Type B pancreatic cell (in vitro differentiated cells): Measurements from ENCODE around the gene ELOVL2. TPM values are rescaled to one million over a fixed set of nuclear protein-coding genes. Genes with fewer than 3 reads are reported as not detected.

Experiments used
- DNase-seq: peaks from one replicate; pipeline ENCODE4 v3.0.0; 2021; ENCODE audit warnings: mixed read lengths; ENCODE audit not compliant: unreplicated experiment; ENCODE audit errors: extremely low spot score
- H3K27ac Mint-ChIP-seq: 2 replicates; pipeline ENCODE4 v1.8.0; 2021; ENCODE audit warnings: mild to moderate bottlenecking, mixed read lengths
- H3K27me3 Mint-ChIP-seq: 2 replicates; pipeline ENCODE4 v1.8.0; 2021; ENCODE audit warnings: mixed read lengths
- H3K36me3 Mint-ChIP-seq: 2 replicates; pipeline ENCODE4 v1.8.0; 2021; ENCODE audit warnings: mixed read lengths
- H3K4me1 Mint-ChIP-seq: one replicate; pipeline ENCODE4 v1.8.0; 2021; ENCODE audit warnings: mixed read lengths; ENCODE audit not compliant: unreplicated experiment
- H3K4me3 Mint-ChIP-seq: 2 replicates; pipeline ENCODE4 v1.8.0; 2021; ENCODE audit warnings: mild to moderate bottlenecking, mixed read lengths
- H3K9me3 Mint-ChIP-seq: 2 replicates; pipeline ENCODE4 v1.8.0; 2021; ENCODE audit warnings: mixed read lengths
- total RNA-seq: library from RNA; stranded (reverse); gene quantifications from 2 replicates; pipeline ENCODE4 v1.2.1, GENCODE V29; 2021; ENCODE audit warnings: low replicate concordance
- TF ChIP-seq, protein P1 (sequence below): fragments of 200-600 bp; sonication (generic); conservative IDR thresholded peaks from 2 replicates; pipeline ENCODE4 v1.5.0; 2021; ENCODE audit warnings: antibody characterized with exemption, mild to moderate bottlenecking

ELOVL2 gene
- total RNA-seq, 1 donor from 2014 or later, result 3.8 TPM

DNA sequence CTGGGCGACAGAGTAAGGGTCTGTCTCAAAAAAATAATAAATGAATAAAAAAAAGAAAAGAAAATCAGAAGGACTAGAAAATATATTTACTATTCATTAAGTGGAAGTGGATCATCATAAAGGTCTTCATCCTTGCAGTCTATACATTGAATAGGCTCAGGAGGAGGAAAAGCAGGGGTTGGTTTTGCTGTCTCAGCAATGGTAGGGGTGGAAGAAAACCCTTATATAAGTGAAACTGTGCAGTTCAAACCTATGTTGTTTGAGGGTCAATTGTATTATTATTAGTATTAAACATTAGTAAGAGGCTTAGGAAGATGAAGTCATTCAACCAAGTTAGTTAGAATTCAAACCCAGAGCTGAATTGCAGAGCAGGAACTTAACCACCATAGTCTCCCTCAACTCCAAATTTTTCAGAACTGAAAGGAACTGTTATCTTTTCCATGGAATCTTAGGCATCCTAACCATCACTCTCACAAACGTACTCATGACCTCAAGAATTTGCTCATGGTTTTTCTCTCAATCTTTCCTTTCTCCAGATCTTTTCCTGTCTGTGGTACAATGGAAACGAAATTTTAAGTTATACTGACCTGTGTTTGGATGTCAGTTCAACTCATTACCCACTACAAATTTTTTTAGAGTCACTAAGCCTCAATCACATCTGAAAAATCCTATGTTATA lies 41.8 kb upstream of the ELOVL2 start:
- Mint-ChIP-seq H3K27ac (no peak overlapping the region), H3K9me3 (no peaks in the 10 kb centered on the region), H3K4me3 (no peak overlapping the region), H3K4me1 (no peaks in the 10 kb centered on the region), H3K36me3 (no peaks in the 10 kb centered on the region), H3K27me3 (no peaks in the 10 kb centered on the region)
- DNase-seq, result no peak
- TF ChIP-seq, protein P1, sequence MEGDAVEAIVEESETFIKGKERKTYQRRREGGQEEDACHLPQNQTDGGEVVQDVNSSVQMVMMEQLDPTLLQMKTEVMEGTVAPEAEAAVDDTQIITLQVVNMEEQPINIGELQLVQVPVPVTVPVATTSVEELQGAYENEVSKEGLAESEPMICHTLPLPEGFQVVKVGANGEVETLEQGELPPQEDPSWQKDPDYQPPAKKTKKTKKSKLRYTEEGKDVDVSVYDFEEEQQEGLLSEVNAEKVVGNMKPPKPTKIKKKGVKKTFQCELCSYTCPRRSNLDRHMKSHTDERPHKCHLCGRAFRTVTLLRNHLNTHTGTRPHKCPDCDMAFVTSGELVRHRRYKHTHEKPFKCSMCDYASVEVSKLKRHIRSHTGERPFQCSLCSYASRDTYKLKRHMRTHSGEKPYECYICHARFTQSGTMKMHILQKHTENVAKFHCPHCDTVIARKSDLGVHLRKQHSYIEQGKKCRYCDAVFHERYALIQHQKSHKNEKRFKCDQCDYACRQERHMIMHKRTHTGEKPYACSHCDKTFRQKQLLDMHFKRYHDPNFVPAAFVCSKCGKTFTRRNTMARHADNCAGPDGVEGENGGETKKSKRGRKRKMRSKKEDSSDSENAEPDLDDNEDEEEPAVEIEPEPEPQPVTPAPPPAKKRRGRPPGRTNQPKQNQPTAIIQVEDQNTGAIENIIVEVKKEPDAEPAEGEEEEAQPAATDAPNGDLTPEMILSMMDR, result no peak

DNA sequence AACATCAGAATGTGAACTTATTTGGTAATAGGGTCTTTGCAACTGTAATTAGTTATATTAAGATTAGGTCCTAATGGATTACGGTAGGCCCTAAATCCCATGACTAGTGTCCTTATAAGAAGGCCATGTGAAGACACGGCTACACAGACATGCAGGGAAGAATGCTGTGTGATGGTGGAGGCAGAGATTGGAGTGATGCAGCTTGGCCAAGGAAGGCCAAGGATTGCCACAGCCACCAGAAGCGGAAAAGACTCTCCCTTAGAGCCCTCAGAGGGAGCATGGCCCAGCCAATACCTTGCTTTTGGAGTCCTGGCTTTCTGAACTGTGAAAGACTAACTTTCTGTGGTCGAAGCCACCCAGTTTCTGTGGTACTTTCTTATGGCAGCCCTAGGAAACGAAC lies 39.9 kb upstream of the ELOVL2 start:
- TF ChIP-seq, protein P1, result no peak
- no peak overlapping the region for H3K4me3 Mint-ChIP-seq
- no peaks in the 10 kb centered on the region for H3K4me1 Mint-ChIP-seq
- H3K27ac Mint-ChIP-seq, result no peak overlapping the region
- no peaks in the 10 kb centered on the region for H3K9me3 Mint-ChIP-seq
- no peaks in the 10 kb centered on the region for H3K36me3 Mint-ChIP-seq
- no peak for DNase-seq
- no peaks in the 10 kb centered on the region for H3K27me3 Mint-ChIP-seq

DNA sequence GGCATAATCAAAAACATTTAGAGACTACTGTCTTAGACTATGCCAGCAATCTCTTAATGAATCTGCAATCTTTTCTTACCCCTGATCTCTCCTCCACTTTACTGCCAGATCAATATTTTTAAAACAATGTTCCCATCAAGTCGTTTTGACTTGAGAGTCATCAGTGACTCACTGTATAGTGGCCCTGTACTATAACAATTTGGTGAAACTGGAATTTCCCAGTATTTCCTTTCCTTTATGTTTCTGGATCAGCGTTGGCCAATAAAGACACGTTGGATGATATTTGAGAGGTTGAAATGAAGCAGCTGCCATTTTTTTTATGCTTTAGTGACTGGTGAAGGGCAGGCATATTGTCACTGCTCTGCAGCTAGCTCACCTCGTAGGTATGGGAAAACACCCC lies 39.4 kb upstream of the ELOVL2 start:
- no peak overlapping the region for H3K27ac Mint-ChIP-seq
- H3K4me1 Mint-ChIP-seq, result no peaks in the 10 kb centered on the region
- H3K9me3 Mint-ChIP-seq, result no peaks in the 10 kb centered on the region

DNA sequence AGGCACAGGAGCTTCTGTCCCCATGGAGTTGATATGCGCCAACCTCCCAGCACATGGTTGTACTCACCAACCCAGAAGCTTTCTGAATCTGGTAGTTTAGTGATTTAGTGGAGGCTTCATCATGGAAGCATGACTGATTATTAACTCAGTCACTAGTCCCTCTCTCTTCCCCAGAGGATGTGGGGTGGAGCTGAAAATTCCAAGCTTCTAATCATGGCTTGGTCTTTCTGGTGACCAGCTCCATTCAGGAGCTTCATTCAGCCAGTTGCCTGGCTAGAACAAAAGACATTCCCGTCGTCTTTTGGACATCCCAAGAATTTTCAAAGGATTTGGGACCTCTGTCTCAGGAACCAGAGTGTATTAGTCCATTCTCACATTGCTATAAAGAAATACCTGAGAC lies 36.2 kb upstream of the ELOVL2 start:
- TF ChIP-seq, protein P1, result no peak
- Mint-ChIP-seq H3K9me3 (no peaks in the 10 kb centered on the region), H3K27ac (no peak overlapping the region)

More for the DNA sequence above, 39.4 kb upstream of the ELOVL2 start:
- Mint-ChIP-seq H3K4me3 (no peak overlapping the region), H3K36me3 (no peaks in the 10 kb centered on the region), H3K27me3 (no peaks in the 10 kb centered on the region)
- TF ChIP-seq, protein P1, result no peak
- DNase-seq, result no peak

DNA sequence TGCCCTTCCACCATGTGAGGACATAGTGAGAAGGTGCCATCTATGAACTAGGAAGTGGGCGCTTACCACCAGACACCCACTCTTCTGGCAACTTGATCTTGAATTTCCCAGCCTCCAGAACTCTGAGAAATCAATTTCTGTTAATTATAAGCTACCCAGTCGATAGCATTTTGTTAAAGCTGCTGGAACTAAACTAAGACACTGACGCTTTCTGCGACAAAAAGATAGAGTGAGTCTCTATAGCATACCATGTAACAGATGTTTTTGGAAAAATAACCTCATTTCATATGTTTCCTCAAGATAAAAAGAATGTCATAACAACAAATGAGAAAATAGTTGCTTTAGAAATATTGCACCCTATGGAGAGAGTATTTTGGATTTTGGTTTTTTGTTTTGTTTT lies 34.2 kb upstream of the ELOVL2 start:
- Mint-ChIP-seq H3K4me3 (no peak overlapping the region), H3K4me1 (no peaks in the 10 kb centered on the region), H3K27me3 (no peaks in the 10 kb centered on the region), H3K9me3 (no peaks in the 10 kb centered on the region), H3K27ac (no peak overlapping the region), H3K36me3 (no peaks in the 10 kb centered on the region)
- no peak for DNase-seq
- TF ChIP-seq, protein P1, result no peak

More for the DNA sequence above, 36.2 kb upstream of the ELOVL2 start:
- Mint-ChIP-seq H3K36me3 (no peaks in the 10 kb centered on the region), H3K4me1 (no peaks in the 10 kb centered on the region), H3K4me3 (no peak overlapping the region), H3K27me3 (no peaks in the 10 kb centered on the region)
- no peak for DNase-seq
